ENCODE measurements around the gene DRP2.
"Not testable (repeated sequence)": the region's sequence is repeated elsewhere in the genome, so short reads cannot be mapped to it uniquely, and the experiment has no call there.

Gene DRP2, protein sequence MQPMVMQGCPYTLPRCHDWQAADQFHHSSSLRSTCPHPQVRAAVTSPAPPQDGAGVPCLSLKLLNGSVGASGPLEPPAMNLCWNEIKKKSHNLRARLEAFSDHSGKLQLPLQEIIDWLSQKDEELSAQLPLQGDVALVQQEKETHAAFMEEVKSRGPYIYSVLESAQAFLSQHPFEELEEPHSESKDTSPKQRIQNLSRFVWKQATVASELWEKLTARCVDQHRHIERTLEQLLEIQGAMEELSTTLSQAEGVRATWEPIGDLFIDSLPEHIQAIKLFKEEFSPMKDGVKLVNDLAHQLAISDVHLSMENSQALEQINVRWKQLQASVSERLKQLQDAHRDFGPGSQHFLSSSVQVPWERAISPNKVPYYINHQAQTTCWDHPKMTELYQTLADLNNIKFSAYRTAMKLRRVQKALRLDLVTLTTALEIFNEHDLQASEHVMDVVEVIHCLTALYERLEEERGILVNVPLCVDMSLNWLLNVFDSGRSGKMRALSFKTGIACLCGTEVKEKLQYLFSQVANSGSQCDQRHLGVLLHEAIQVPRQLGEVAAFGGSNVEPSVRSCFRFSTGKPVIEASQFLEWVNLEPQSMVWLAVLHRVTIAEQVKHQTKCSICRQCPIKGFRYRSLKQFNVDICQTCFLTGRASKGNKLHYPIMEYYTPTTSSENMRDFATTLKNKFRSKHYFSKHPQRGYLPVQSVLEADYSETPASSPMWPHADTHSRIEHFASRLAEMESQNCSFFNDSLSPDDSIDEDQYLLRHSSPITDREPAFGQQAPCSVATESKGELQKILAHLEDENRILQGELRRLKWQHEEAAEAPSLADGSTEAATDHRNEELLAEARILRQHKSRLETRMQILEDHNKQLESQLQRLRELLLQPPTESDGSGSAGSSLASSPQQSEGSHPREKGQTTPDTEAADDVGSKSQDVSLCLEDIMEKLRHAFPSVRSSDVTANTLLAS

DNA sequence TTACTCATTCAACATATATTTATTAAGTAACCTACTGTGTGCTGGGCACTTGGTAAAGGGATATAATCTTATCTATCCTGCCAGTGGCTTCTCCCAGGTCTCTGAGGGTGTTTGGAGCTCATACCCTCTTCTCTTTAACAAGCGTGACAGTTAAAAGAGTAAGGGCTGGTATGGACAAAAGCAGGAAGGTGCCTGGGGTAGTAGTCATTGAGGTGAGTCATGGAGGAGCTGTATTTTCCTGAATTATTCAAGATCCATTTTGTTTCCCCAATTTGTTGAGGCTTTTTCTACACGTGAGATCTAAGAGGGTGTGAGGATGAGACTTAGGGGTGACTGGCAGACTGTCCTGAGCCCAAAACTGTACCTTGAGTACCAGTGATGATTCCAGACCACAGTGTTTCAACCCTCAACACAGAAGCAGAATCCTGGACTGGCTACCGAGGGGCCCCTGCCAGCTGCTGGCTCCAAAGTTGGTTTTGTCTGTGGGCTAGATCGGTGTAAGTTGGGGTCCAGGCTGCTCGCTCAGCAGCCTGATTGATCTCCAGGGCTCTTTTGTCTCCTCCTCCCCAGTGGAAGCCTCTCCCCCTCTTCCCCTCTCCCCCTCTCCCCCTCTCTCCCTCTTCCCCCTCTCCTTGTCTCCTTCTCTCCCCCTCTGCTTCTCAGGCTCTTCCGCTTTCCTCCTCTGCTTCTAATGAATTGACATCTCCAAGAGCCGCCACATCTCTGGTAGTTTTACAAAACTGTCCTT is at the start of gene DRP2:
Gene DRP2, plus strand, starts transcription at position 671 of the 748 bp plus-strand sequence. CDS start 11,862 bp downstream, outside the sequence.
- no peak within 1 kb of the TSS for H3K27ac Mint-ChIP-seq
- no peak for DNase-seq
- no peak within 1 kb of the TSS for H3K4me3 Mint-ChIP-seq
- peaks cover 3% of the 10 kb centered on the region for H3K27me3 Mint-ChIP-seq
- no peaks in the 10 kb centered on the region for H3K9me3 Mint-ChIP-seq
- H3K36me3 Mint-ChIP-seq: no peaks in the 10 kb centered on the region
- no peaks in the 10 kb centered on the region for H3K4me1 Mint-ChIP-seq
- CTCF ChIA-PET: interaction anchor here (0.6 kb wide), 1 partner anchor 533 kb away, joined by 3 read pairs; no protein-coding TSS in a partner anchor

DNA sequence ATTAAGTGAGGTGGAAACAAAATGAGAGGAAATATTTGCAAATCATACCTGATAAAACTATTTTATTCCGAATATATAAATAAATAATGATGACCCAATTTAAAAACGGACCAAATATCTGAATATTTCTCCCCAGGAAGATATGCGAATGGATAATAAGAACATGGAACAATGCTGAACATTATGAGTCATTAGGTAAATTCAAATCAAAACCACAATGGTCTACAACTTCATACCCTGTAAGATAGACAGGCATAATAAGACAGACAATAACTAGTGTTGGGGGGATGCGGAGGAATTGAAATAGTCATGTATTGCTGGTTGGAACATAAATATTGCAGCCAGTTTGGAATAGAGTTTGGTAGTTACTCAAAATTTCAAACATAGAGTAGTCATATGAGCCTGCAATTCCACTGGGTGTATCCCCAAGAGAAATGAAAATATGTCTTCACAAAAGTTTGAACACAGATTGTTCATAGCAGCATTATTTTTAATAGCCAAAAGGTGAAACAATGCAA is 47.6 kb upstream of the DRP2 start:
- Mint-ChIP-seq H3K4me1 (no peaks in the 10 kb centered on the region), H3K36me3 (no peaks in the 10 kb centered on the region), H3K27me3 (no peaks in the 10 kb centered on the region), H3K4me3 (no peak overlapping the region), H3K9me3 (no peaks in the 10 kb centered on the region), H3K27ac (no peak overlapping the region)
- no peak for DNase-seq
- CTCF ChIA-PET: interaction anchor here (0.7 kb wide), 1 partner anchor 101 kb away, joined by 3 read pairs; no protein-coding TSS in a partner anchor

DNA sequence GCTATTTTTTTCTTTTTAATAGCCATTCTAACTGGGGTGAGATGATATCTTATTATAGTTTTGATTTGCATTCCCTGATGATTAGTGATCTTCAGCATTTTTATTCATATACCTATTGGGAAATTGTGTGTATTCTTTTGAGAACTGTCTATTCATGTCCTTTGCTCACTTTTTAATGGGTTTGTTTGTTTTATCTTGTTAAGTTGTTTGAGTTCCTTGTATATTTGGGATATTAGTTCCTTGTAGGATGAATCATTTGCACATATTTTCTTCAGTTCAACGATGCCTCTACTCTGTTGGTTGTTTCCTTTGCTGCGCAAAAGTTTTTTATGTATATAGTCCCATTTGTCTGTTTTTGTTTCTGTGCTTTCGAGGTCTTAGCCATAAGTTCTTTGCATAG is 43.1 kb upstream of the DRP2 start:
- Mint-ChIP-seq H3K36me3 (no peaks in the 10 kb centered on the region), H3K4me1 (no peaks in the 10 kb centered on the region)
- CTCF ChIA-PET: no interaction called here

DNA sequence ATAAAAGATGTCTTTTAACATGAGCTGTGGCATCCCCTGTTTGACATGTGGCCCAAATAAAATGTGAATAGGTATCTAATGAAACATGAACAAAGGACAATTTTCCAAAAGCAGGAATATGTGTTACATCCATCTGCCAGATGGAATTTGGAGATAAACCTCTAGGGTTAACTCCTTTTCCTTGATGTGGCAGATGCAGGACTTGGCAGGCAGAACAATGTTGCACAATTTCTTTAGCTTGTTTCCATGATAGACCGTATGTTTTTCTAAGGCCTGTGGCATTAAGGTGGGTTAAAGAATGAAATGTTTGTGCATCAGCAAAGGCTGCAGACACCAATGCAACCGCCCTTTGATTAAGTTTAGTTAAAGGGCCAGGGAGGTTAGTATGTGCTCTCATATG is 34.7 kb upstream of the DRP2 start:
- CTCF ChIA-PET, H3K4me3 Mint-ChIP-seq, H3K9me3 Mint-ChIP-seq, DNase-seq, H3K27me3 Mint-ChIP-seq, H3K27ac Mint-ChIP-seq, H3K4me1 Mint-ChIP-seq, H3K36me3 Mint-ChIP-seq: not testable (repeated sequence)

More for the DNA sequence above, 43.1 kb upstream of the DRP2 start:
- H3K4me3 Mint-ChIP-seq: no peak overlapping the region
- no peak overlapping the region for H3K27ac Mint-ChIP-seq
- H3K27me3 Mint-ChIP-seq: no peaks in the 10 kb centered on the region
- no peaks in the 10 kb centered on the region for H3K9me3 Mint-ChIP-seq
- DNase-seq: no peak

DNA sequence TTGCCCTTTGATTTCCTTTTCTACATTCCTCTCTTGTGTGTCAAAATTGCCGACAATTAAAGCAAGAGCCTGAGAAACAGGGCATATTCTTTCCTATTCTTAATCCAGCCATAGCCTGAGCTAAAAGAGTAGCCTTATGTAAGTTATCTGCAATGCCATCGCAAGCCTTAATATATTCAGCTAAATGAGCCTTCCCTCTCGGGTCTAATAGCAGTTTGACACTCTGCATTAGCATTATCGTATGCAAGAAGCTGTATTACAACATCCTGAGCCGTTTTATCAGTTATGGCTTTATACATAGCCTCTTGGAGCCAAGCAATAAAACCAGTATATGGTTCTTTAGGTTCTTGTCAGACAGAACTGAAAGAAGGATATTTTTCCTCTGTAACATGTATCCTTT is 31.6 kb upstream of the DRP2 start:
- peaks cover 13% of the 10 kb centered on the region for H3K27me3 Mint-ChIP-seq
- H3K4me3 Mint-ChIP-seq, H3K27ac Mint-ChIP-seq, H3K4me1 Mint-ChIP-seq, H3K9me3 Mint-ChIP-seq, H3K36me3 Mint-ChIP-seq, DNase-seq, CTCF ChIA-PET: not testable (repeated sequence)

DNA sequence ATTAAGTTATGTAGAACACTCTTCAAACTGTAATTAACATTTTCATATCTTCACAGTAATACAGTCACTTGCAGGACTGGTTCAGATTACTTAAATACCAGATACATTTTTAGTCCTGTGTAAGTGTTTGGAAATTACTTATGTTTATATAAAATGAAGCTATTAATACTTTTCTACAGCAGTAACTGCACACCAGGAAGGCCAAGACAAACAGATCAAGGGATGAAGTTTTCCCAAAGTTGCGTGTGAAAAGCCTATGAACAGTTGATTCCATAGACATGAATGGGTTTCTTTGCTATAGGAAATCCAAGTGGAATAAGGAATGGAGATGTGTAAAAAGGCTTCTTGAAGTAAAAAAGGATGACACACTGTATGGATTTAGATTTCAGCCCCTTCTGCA is 28.9 kb upstream of the DRP2 start:
- Mint-ChIP-seq H3K27me3 (peaks cover 13% of the 10 kb centered on the region), H3K4me3 (no peak overlapping the region), H3K9me3 (no peaks in the 10 kb centered on the region), H3K27ac (no peak overlapping the region), H3K4me1 (no peaks in the 10 kb centered on the region), H3K36me3 (no peaks in the 10 kb centered on the region)
- CTCF ChIA-PET: no interaction called here
- DNase-seq: no peak

DNA sequence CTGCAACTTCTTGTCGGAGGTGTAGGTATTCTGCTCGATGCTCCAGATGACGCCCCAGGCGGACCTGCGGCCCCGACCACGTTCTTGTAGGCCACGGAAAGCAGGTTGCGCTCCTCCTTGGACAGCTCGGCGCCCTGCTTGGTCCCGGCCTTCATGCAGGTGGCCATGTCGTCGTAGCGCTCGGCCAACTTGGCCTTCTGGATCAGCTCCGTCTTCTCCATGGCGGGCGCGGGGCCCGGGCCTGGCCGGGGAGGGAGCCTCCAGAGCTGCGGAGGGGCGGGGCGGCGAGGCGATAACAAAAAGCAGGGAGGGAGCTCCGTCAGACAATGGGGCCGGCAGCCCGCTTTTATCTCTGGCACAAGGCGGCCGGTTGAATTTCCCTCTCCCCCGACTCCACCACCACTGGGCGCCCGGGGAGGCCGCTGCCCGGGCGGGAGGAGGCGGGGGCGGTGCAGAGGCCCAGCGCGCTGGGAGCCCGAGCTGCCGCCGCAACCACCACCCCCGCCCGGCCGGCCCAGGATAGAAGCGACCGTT is 28.3 kb upstream of the DRP2 start:
- no peaks in the 10 kb centered on the region for H3K9me3 Mint-ChIP-seq
- CTCF ChIA-PET: no interaction called here
- no peaks in the 10 kb centered on the region for H3K36me3 Mint-ChIP-seq
- H3K27ac Mint-ChIP-seq: no peak overlapping the region
- H3K4me3 Mint-ChIP-seq: no peak overlapping the region
- no peak for DNase-seq
- H3K4me1 Mint-ChIP-seq: no peaks in the 10 kb centered on the region
- H3K27me3 Mint-ChIP-seq: peaks cover 13% of the 10 kb centered on the region

DNA sequence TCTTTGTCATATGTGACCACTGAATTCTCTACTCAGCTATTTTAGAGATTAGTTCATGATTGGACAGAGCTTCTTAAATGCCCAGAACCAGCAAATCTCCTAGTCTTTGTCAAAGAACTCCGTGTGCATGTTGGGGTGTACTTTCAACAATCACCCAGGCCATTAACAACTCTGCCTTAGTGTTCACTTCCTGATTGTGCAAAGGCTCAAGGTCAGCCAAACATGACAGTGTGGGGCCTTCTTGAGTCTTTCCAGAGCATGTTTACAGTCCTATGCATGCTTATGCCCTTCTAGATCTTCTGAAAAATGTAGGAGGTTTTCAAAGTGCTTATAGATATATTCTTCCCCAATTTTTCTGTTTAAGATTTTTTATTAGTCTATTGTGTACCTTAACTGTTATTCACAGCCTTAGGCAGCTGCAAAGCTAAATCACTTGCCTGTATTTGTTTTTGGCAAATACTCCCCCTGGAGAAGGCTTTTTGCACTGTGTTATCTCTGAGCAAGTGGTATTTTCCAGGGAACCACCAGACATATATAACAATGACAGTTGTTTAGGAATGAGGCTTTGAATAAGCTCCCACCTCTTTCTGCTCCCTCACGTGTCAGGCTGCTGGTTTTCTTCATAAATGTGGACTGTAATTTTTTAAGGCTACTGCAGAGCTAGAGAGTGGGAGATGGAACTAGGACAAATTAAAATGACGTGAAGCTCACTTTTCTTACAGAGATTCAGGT is 24.0 kb upstream of the DRP2 start:
- no peak for DNase-seq
- Mint-ChIP-seq H3K27me3 (peaks cover 9% of the 10 kb centered on the region), H3K4me3 (no peak overlapping the region), H3K4me1 (no peaks in the 10 kb centered on the region), H3K36me3 (no peaks in the 10 kb centered on the region), H3K9me3 (no peaks in the 10 kb centered on the region), H3K27ac (no peak overlapping the region)
- CTCF ChIA-PET: no interaction called here

DNA sequence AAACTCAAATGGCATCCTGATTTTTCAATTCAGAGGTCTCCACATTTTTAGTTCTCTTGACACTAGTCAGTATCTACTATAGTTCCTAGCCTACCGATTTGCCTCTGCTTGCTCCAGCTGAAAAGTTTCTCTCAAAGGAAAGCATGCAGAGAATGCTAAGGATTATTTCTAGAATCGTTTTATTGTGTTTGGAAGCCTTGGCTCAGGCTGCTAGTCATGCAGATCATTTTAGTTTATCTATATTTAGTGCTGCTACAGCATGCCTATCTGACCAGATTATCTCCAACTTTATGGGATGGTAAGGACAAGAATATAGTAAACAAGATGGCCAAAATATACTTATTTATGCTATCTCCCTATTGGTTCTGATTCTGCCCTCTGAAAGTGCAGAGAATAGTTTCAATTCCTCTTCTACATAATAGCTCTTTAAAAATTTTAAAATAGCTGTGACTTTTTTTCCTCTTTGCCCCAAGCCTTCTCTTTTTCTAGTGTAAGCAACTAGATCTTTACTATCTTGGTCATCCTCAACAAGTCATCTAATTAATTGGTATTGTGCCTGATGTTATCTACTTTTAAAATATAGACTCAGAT is 15.7 kb upstream of the DRP2 start:
- peaks cover 3% of the 10 kb centered on the region for H3K4me1 Mint-ChIP-seq
- no peak overlapping the region for H3K27ac Mint-ChIP-seq
- H3K27me3 Mint-ChIP-seq: no peaks in the 10 kb centered on the region
- CTCF ChIA-PET: interaction anchor here (0.6 kb wide), 1 partner anchor 429 kb away, joined by 4 read pairs; no protein-coding TSS in a partner anchor
- DNase-seq: no peak
- H3K9me3 Mint-ChIP-seq: no peaks in the 10 kb centered on the region
- no peaks in the 10 kb centered on the region for H3K36me3 Mint-ChIP-seq
- no peak overlapping the region for H3K4me3 Mint-ChIP-seq

DNA sequence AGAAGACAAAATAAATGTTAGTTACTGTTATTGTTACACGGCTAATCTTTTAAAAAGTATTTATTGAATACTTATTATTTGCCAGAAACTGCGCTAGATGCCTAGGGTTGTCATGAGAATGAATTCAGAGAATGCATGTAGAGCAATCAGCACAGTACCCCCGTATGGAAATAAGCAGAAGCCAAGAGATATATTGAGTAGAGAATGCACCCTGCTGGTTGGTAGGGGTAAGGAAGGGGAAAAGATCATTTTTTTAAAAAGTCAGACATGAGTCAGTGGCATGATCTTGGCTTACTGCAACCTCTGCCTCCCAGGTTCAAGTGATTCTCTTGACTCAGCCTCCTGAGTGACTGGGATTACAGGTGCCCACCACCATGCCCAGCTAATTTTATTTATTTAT is 13.1 kb upstream of the DRP2 start:
- Mint-ChIP-seq H3K9me3 (no peaks in the 10 kb centered on the region), H3K4me3 (no peak overlapping the region), H3K27me3 (no peaks in the 10 kb centered on the region), H3K4me1 (peaks cover 3% of the 10 kb centered on the region), H3K36me3 (no peaks in the 10 kb centered on the region), H3K27ac (no peak overlapping the region)
- DNase-seq: no peak
- CTCF ChIA-PET: no interaction called here

DNA sequence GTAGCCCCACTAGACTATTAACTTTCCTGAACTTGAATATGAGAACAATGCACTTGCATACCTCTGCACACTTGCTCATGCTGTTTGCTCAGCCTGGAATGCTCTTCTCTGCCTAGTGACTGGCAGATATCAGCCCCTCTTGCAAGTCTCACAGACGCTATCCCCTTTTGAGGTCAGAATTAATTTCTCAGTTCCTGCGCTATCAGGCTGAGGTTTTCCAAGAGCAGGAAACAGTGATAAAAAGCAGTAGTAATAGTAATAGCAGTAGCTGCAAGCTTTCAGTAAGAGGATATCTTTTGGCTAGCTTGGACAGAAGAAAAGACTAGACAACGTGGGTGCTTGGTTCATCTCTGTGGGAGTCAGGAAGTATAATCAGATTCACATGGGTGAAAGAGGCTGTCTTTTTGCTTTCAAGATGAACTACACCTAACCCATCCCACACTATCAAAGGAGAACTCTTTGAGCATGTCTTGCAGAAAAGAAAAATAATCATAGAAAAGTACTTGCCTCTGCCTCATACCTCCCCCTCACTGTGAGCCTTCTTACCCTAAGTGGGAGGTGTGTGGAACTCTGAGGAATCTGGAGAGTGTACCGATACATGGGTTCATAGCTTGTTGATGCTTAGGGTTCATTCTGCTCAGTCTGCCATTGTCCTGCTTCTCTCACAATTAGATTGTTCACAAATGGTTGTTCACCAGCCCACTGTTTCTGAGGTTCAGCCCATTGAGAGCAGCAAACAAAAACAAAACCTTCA is 11.3 kb upstream of the DRP2 start:
- no peak for DNase-seq
- Mint-ChIP-seq H3K27me3 (no peaks in the 10 kb centered on the region), H3K4me1 (peaks cover 3% of the 10 kb centered on the region), H3K27ac (no peak overlapping the region), H3K9me3 (no peaks in the 10 kb centered on the region), H3K4me3 (no peak overlapping the region), H3K36me3 (no peaks in the 10 kb centered on the region)
- CTCF ChIA-PET: interaction anchor here (1.0 kb wide), 1 partner anchor 314 kb away, joined by 3 read pairs; no protein-coding TSS in a partner anchor

DNA sequence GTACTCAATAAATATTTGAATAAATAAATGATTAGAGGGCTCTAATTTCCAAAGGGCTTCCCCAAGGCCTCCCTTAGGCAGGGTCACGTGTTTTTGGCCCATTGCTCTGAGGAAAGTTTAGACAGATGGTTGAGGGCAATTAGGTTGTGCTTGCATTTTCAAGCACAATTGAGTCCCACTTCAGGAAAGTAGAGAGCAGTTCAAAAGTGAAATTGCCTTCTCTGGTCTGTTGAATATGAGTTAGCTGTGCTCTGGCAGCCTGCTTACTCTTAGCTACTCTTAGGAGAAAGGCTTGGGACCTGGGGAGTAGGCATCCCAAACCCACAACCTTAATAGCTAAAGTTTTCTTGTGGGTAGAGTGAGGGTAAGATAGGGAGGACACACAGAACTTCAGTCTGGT is 9.0 kb upstream of the DRP2 start:
- Mint-ChIP-seq H3K4me1 (peaks cover 3% of the 10 kb centered on the region), H3K27ac (no peak overlapping the region)
- no peak for DNase-seq

More for the DNA sequence above, 9.0 kb upstream of the DRP2 start:
- Mint-ChIP-seq H3K9me3 (no peaks in the 10 kb centered on the region), H3K27me3 (no peaks in the 10 kb centered on the region), H3K4me3 (no peak overlapping the region), H3K36me3 (no peaks in the 10 kb centered on the region)
- CTCF ChIA-PET: no interaction called here

Measured in activated naive CD4-positive, alpha-beta T cell treated with anti-CD3 and anti-CD28 coated beads, Interleukin-2, amount 10 ng/mL, durations not matched to agents 7 days and 5 days (primary cell).